HUES48 (cell line): Measurements from ENCODE around the gene PRKN.
"Not testable (repeated sequence)": the region's sequence is repeated elsewhere in the genome, so short reads cannot be mapped to it uniquely, and the experiment has no call there.

Source experiments
- H3K27ac ChIP-seq: one replicate; pipeline ENCODE4 v1.7.0; 2013; ENCODE audit warnings: low read depth, low read length, inconsistent platforms
- H3K27me3 ChIP-seq: 2 replicates; pipeline ENCODE4 v1.6.1; 2013; ENCODE audit warnings: mild to moderate bottlenecking, low read length; ENCODE audit not compliant: control insufficient read depth, insufficient read depth
- H3K36me3 ChIP-seq: 2 replicates; pipeline ENCODE4 v1.6.1; 2013; ENCODE audit warnings: low read length; ENCODE audit not compliant: control insufficient read depth, insufficient read depth
- H3K4me1 ChIP-seq: 2 replicates; pipeline ENCODE4 v1.6.1; 2013; ENCODE audit warnings: mild to moderate bottlenecking, low read length; ENCODE audit not compliant: control insufficient read depth, insufficient read depth
- H3K4me3 ChIP-seq: 2 replicates; pipeline ENCODE4 v1.5.1; 2013; ENCODE audit warnings: mild to moderate bottlenecking, low read depth, low read length
- H3K9ac ChIP-seq: 2 replicates; pipeline ENCODE4 v1.6.1; 2013; ENCODE audit warnings: mild to moderate bottlenecking, low read depth, low read length, moderate library complexity
- H3K9me3 ChIP-seq: 2 replicates; pipeline ENCODE4 v1.6.1; 2013; ENCODE audit warnings: low read length; ENCODE audit not compliant: control insufficient read depth, insufficient read depth

The PRKN gene

DNA sequence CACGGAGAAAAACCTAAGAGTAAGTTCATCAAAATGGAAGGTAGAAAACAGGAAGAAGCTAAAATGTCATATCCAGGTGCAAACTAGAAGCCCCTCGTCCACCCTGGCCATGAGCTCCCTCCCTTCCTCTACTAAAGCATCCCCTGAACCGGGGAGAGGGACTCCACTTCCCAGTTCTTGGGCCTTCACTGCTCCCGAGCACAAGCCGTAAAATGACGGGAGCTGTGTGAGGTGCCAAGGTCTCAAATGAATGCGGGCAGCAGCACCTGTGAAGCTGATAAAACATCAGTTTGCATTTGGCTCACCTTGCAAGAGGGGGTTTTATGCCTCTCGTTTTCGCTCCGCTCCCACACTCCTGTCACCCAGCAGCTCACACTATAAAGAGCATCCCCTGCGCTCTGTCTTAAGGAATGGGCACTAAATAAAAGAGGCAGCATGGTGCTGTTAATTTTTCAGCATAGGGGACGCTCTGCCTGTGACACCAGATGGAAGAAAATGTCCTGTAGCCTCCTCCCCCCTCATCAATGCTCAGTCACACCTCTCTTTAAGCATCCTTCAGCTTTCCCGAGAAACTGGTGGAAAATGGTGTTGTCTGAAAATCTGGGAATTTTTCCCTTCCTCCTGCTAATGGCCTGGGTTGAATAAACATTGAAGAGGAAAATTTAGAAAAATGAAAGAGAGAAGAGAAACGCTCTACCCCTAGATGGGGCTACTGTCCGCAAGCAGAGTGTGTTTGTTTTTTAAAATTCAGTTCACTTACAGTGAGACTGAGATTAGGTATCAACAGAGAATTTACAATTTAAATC lies 890.7 kb downstream of the PRKN start:
- Histone ChIP-seq H3K36me3 (no peaks in the 10 kb centered on the region), H3K9ac (no peak overlapping the region), H3K27ac (no peak overlapping the region)

DNA sequence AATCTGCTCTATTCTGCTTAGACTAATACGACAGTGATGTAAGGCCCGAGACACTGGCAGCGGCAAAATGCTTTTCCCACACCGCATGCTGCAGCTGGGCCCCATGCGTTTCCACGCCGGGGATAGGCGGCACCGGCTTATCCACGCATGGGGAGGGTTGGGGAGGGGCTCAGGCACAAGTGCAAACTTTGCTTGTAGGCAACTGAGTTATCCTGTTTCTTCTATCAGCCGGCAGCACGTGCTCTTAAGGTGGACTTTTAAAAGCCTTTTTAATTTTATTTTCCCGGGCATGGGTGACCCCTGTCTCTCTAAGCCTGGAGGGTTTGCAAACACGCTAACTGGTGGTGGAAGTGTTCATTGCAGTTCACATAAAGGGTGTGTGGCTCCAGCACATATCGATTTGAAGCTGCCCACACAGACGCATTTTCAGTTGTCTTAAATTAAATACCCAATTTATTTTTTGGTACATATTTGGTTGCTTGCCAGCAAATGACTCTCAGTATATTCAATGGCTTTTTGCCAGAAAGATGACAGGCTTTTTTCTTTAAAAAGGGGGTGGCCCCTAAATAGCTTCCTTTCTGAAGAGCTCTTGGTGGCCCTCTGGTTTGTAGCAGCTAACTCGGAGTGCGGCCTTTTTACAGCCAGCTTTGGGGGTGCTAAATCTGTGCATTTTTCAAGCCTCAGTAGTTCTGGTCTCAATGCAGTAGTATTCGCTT lies 891.9 kb downstream of the PRKN start:
- H3K27ac ChIP-seq, result no peak overlapping the region
- H3K9me3 ChIP-seq, result no peaks in the 10 kb centered on the region
- H3K27me3 ChIP-seq, result no peaks in the 10 kb centered on the region
- no peaks in the 10 kb centered on the region for H3K36me3 ChIP-seq
- H3K4me1 ChIP-seq, result peaks cover 36% of the 10 kb centered on the region
- H3K9ac ChIP-seq, result no peak overlapping the region
- no peak overlapping the region for H3K4me3 ChIP-seq

More for the DNA sequence above, 890.7 kb downstream of the PRKN start:
- H3K27me3 ChIP-seq, result no peaks in the 10 kb centered on the region
- H3K9me3 ChIP-seq, result no peaks in the 10 kb centered on the region
- H3K4me3 ChIP-seq, result no peak overlapping the region
- peaks cover 36% of the 10 kb centered on the region for H3K4me1 ChIP-seq

DNA sequence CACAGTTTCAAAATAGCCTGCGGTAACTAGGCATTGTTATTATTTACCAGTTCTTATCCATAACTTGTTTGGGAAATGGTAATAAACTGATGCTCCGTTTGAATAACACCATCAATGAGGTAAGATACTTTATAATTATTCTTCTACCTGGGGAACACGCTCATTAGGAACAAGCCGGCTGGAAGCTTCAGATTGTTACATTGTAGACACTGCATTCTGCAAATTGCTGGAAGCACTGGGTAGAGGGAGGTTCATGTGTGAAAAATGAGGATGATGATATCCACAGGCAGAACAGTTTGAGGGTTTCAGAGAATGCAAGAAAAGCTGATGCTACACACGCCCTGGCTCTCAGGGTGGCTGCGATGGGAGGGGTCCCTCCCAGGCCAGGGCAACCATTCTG lies 893.1 kb downstream of the PRKN start:
- Histone ChIP-seq H3K9me3 (no peaks in the 10 kb centered on the region), H3K9ac (no peak overlapping the region), H3K27ac (no peak overlapping the region), H3K4me3 (no peak overlapping the region), H3K27me3 (no peaks in the 10 kb centered on the region), H3K36me3 (no peaks in the 10 kb centered on the region), H3K4me1 (peaks cover 36% of the 10 kb centered on the region)

DNA sequence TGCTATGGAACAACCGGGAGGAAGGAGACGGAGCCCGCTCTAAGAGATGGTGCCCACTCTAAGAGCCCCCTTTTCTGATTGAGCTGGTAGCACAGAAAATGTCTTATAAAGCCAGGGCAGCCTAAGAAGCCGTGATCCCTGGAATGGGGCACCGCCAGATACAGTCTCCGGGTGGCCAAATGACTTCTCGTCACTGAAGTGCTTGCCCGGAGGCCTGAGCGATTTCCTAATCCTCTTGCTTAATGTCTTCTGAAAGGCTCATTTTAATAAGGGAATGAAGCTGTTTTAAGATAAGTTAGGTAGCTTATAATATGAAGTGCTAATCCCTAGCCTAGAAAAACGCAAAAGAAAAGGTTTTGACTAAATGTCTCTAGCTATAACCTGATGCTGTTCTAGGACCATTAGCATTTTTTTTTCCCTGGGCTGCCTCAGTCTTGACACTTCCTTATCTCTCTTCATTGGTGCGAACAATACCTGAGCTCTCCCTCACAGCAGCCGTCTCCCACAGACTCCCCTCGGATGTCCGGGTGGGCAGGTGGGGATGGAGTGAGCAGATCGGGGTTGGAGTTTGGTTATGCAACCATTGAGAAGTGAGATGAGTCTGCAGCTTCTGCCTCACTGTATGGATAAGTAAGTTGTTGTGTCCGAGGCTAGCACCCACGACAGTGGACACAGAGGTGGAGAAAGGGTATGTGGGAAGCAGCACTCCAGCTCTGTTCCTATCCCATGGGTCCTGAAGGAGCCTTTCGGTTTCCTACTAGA lies 894.3 kb downstream of the PRKN start:
- Histone ChIP-seq H3K27me3 (no peaks in the 10 kb centered on the region), H3K27ac (no peak overlapping the region), H3K4me3 (no peak overlapping the region), H3K9me3 (no peaks in the 10 kb centered on the region), H3K4me1 (peaks cover 26% of the 10 kb centered on the region), H3K36me3 (no peaks in the 10 kb centered on the region), H3K9ac (no peak overlapping the region)

DNA sequence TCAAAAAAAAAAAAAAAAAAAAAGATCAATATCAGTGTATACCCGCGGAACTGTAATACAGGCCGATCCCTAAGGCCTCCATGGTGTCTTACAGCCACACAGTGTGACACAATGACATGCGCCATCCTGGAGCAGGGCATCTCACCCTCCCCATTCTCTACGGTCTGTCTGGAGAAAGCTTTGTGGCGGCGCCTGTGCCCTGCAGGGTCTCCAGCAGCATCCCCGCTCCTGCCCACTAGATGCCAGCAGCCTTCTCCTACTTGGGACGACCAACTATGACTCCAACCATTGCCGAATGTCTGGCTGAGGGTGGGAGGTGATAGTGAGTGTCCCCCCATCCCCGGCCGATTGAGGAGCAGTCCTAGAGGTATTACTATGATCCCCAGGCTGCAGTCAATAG lies 894.9 kb downstream of the PRKN start:
- Histone ChIP-seq H3K9ac (no peak overlapping the region), H3K4me1 (peaks cover 24% of the 10 kb centered on the region), H3K27me3 (no peaks in the 10 kb centered on the region), H3K27ac (no peak overlapping the region), H3K4me3 (no peak overlapping the region), H3K36me3 (no peaks in the 10 kb centered on the region), H3K9me3 (no peaks in the 10 kb centered on the region)

- Histone ChIP-seq H3K9ac (no peak overlapping the region), H3K9me3 (no peaks in the 10 kb centered on the region), H3K36me3 (no peaks in the 10 kb centered on the region), H3K27ac (no peak overlapping the region), H3K4me1 (peaks cover 8% of the 10 kb centered on the region; the same call in 1 of the 2 replicates), H3K27me3 (no peaks in the 10 kb centered on the region), H3K4me3 (no peak overlapping the region)
These were observed 896.5 kb downstream of the PRKN start for GRCh38 chr6:161830866-161831616.

DNA sequence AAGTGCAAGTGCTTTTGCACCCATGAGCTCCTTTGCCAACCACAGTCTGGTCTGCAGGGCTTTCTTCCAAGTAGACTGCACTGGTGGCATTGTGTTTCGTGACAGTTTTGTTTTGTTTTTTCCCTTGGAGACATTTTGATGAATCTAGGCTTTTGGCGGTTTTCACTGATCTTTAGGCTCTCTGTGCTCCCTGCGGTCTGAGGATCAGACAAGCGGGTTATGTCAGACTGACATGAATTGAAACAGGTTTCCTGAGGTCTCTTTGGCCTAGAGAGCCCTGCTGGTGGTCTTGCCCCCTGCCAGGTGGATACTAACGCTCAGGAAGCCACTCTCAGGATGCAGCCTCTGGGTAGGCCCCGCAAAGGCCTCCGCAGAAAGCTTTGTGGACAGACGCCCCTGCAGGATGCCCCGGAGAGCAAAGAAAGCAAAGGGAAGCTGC lies 898.3 kb downstream of the PRKN start:
- H3K36me3 ChIP-seq, result no peaks in the 10 kb centered on the region
- no peaks in the 10 kb centered on the region; the same call in 1 of the 2 replicates for H3K4me1 ChIP-seq
- no peaks in the 10 kb centered on the region for H3K9me3 ChIP-seq
- H3K9ac ChIP-seq, result no peak overlapping the region
- no peak overlapping the region for H3K4me3 ChIP-seq
- no peaks in the 10 kb centered on the region for H3K27me3 ChIP-seq
- H3K27ac ChIP-seq, result peak overlapping the region; percentile 18

- H3K9me3 ChIP-seq, result no peaks in the 10 kb centered on the region
- H3K36me3 ChIP-seq, result no peaks in the 10 kb centered on the region
- H3K4me3 ChIP-seq, result no peak overlapping the region
- H3K27me3 ChIP-seq, result no peaks in the 10 kb centered on the region
- no peak overlapping the region for H3K27ac ChIP-seq
- no peaks in the 10 kb centered on the region; the same call in 1 of the 2 replicates for H3K4me1 ChIP-seq
- no peak overlapping the region for H3K9ac ChIP-seq
These were observed 899.2 kb downstream of the PRKN start for GRCh38 chr6:161828355-161828754.

DNA sequence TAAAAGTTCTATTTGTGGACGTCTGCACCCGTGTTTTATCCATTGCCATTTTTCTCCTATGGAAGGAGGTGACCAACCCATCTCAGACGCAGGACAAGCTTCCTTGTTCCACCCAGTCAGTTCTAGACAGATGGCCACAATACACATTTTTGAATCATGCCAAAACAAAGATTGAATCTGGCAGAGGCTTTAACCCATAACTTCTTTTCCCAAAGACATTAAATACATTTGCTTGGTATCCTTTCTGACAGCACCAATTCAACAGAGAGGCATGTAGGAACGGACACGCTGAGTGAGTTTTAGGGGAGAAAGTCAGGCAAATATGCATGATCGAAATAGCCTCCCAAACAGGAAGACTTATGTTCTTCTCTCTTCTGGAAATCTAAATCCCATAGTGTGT lies 901.1 kb downstream of the PRKN start:
- Histone ChIP-seq H3K4me1 (no peaks in the 10 kb centered on the region; the same call in 1 of the 2 replicates), H3K36me3 (no peaks in the 10 kb centered on the region), H3K9me3 (no peaks in the 10 kb centered on the region), H3K4me3 (no peak overlapping the region), H3K27me3 (no peaks in the 10 kb centered on the region), H3K27ac (no peak overlapping the region), H3K9ac (no peak overlapping the region)

DNA sequence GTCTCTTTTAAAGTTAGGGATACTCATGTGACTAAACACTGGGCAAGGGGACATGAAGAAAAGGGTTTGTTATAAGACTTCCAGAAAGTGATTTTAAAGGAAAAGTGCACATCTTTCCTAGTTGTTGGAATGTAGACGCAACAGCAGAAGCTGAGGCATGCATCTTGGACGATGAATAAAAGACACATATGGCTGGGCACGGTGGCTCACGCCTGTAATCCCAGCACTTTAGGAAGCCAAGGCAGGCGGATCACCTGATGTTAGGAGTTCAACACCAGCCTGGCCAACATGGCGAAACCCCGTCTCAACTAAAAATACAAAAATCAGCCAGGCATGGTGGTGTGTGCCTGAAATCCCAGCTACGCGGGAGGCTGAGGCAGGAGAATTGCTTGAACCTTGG lies 905.4 kb downstream of the PRKN start:
- H3K9me3 ChIP-seq, H3K27me3 ChIP-seq, H3K4me3 ChIP-seq: not testable (repeated sequence)

More for the DNA sequence above, 905.4 kb downstream of the PRKN start:
- H3K27ac ChIP-seq, H3K9ac ChIP-seq, H3K4me1 ChIP-seq, H3K36me3 ChIP-seq: not testable (repeated sequence)
